Hepatocyte (in vitro differentiated cells): ENCODE measurements around the gene JCHAIN. TPM values are rescaled to one million over a fixed set of nuclear protein-coding genes. Genes with fewer than 3 reads are reported as not detected.

ENCODE experiments used
- DNase-seq: peaks from one replicate; pipeline ENCODE4 v3.0.0-alpha.2; 2016; ENCODE audit warnings: low spot score
- H2AFZ ChIP-seq: fragments of 200-600 bp; sonication (generic); 2 replicates; pipeline ENCODE4 v1.6.0; 2016; ENCODE audit warnings: antibody characterized with exemption, mild to moderate bottlenecking
- H3K27ac ChIP-seq: fragments of 200-600 bp; sonication (generic); 2 replicates; pipeline ENCODE4 v1.5.1; 2016; ENCODE audit warnings: mild to moderate bottlenecking
- H3K27me3 ChIP-seq: fragments of 200-600 bp; sonication (generic); 2 replicates; pipeline ENCODE4 v1.6.1; 2016
- H3K36me3 ChIP-seq: fragments of 200-600 bp; sonication (generic); replicated peaks from 2 replicates; pipeline ENCODE4 v1.5.1; 2016; ENCODE audit warnings: low read depth; ENCODE audit not compliant: insufficient read depth
- H3K4me1 ChIP-seq: fragments of 200-600 bp; sonication (generic); 2 replicates; pipeline ENCODE4 v1.5.1; 2016; ENCODE audit warnings: mild to moderate bottlenecking, moderate library complexity; ENCODE audit not compliant: insufficient read depth
- H3K4me2 ChIP-seq: fragments of 200-600 bp; sonication (generic); 2 replicates; pipeline ENCODE4 v1.6.0; 2016
- H3K4me3 ChIP-seq: fragments of 200-600 bp; sonication (generic); 2 replicates; pipeline ENCODE4 v1.5.1; 2016; ENCODE audit warnings: mild to moderate bottlenecking
- H3K79me2 ChIP-seq: fragments of 200-600 bp; sonication (generic); 2 replicates; pipeline ENCODE4 v1.6.0; 2017; ENCODE audit warnings: mild to moderate bottlenecking
- H3K9me2 ChIP-seq: fragments of 200-600 bp; sonication (generic); replicated peaks from 2 replicates; pipeline ENCODE4 v1.6.0; 2017; ENCODE audit warnings: mild to moderate bottlenecking; ENCODE audit not compliant: insufficient read depth
- H3K9me3 ChIP-seq: fragments of 200-600 bp; sonication (generic); 2 replicates; pipeline ENCODE4 v1.5.1; 2016; ENCODE audit warnings: low read depth, mild to moderate bottlenecking
- H4K20me1 ChIP-seq: fragments of 200-600 bp; sonication (generic); 2 replicates; pipeline ENCODE4 v1.6.0; 2016; ENCODE audit warnings: mild to moderate bottlenecking; ENCODE audit not compliant: insufficient read depth, poor library complexity, severe bottlenecking
- CTCF ChIP-seq: fragments of 200-600 bp; sonication (generic); IDR thresholded peaks from 2 replicates; pipeline ENCODE4 v1.5.1; 2016; ENCODE audit warnings: antibody characterized with exemption, mild to moderate bottlenecking; ENCODE audit not compliant: poor library complexity
- EZH2 ChIP-seq: fragments of 200-600 bp; sonication (generic); IDR thresholded peaks from 2 replicates; pipeline ENCODE4 v1.6.1; 2016; ENCODE audit warnings: antibody characterized with exemption, mild to moderate bottlenecking, borderline replicate concordance
- EZH2phosphoT487 ChIP-seq: fragments of 200-600 bp; sonication (generic); IDR thresholded peaks from one replicate; pipeline ENCODE4 v1.6.1; 2018; ENCODE audit warnings: antibody characterized with exemption, mild to moderate bottlenecking, low read depth, moderate library complexity; ENCODE audit not compliant: unreplicated experiment, severe bottlenecking
- WGBS: methylation state at CpG from one replicate; pipeline ENCODE4 v1.1.6; 2016; ENCODE audit warnings: low lambda C conversion rate; ENCODE audit errors: missing lambda C conversion rate; 5-methylcytosine and 5-hydroxymethylcytosine counted together
- polyA plus RNA-seq: library from polyadenylated mRNA; unstranded; fragments of >200 nt; fragmentation: Nextera tagmentation; extraction: Ambion mirVana; gene quantifications from 2 replicates; pipeline ENCODE4 v1.2.1, GENCODE V29; 2016
- total RNA-seq: library from RNA; depleted of rRNA; stranded (reverse); fragments of >200 nt; gene quantifications from 2 replicates; pipeline ENCODE4 v1.2.3, GENCODE V29; 2014

JCHAIN gene
- total and polyA plus RNA-seq, 2 experiments from 2014 or later = not detected

- peaks cover 50% of the 10 kb centered on the region for H3K79me2 ChIP-seq
- peak overlapping the region; percentile 66 for H2AFZ ChIP-seq
- H3K4me3 ChIP-seq = peak overlapping the region; percentile 49
Measured at GRCh38 chr4:70706516-70706915, 40.2 kb upstream of the JCHAIN start.

GRCh38 chr4:70706044-70706461, 39.7 kb upstream of the JCHAIN start:
- Histone ChIP-seq H3K4me1 (peaks cover 11% of the 10 kb centered on the region), H3K9me2 (no peaks in the 10 kb centered on the region), H3K9me3 (no peaks in the 10 kb centered on the region), H3K27me3 (no peaks in the 10 kb centered on the region), H3K27ac (peak overlapping the region; percentile 94), H3K79me2 (peaks cover 46% of the 10 kb centered on the region), H4K20me1 (no peaks in the 10 kb centered on the region), H2AFZ (peak overlapping the region; percentile 66), H3K36me3 (no peaks in the 10 kb centered on the region), H3K4me2 (peak overlapping the region; percentile 87), H3K4me3 (peak overlapping the region; percentile 49)
- WGBS = 8% methylated on average over 7 of the region's 7 CpGs
- no peak for TF ChIP-seq EZH2
- no peak for TF ChIP-seq EZH2phosphoT487
- TF ChIP-seq CTCF = no peak
- DNase-seq = no peak

More at GRCh38 chr4:70706516-70706915, 40.2 kb upstream of the JCHAIN start:
- no peaks in the 10 kb centered on the region for H3K27me3 ChIP-seq
- H3K9me2 ChIP-seq = no peaks in the 10 kb centered on the region
- no peaks in the 10 kb centered on the region for H3K9me3 ChIP-seq
- H3K4me1 ChIP-seq = peaks cover 11% of the 10 kb centered on the region
- no peaks in the 10 kb centered on the region for H3K36me3 ChIP-seq
- no peaks in the 10 kb centered on the region for H4K20me1 ChIP-seq
- WGBS = 61% methylated on average over 1 of the region's 1 CpG
- peak overlapping the region; percentile 94 for H3K27ac ChIP-seq
- TF ChIP-seq CTCF (no peak), EZH2phosphoT487 (no peak), EZH2 (no peak)
- DNase-seq = no peak
- peak overlapping the region; percentile 87 for H3K4me2 ChIP-seq

- no peak for TF ChIP-seq CTCF
- TF ChIP-seq EZH2phosphoT487 = no peak
- no peak for TF ChIP-seq EZH2
- no peaks in the 10 kb centered on the region for H3K27me3 ChIP-seq
- DNase-seq = peak; percentile 84
- peak overlapping the region; percentile 66 for H2AFZ ChIP-seq
- H3K36me3 ChIP-seq = no peaks in the 10 kb centered on the region
- H3K9me2 ChIP-seq = no peaks in the 10 kb centered on the region
- H3K79me2 ChIP-seq = peaks cover 41% of the 10 kb centered on the region
- peak overlapping the region; percentile 87 for H3K4me2 ChIP-seq
- peak overlapping the region; percentile 49 for H3K4me3 ChIP-seq
- no peaks in the 10 kb centered on the region for H4K20me1 ChIP-seq
- under 1% methylated on average over 56 of the region's 86 CpGs for WGBS
- H3K27ac ChIP-seq = peak overlapping the region; percentile 94
- peaks cover 11% of the 10 kb centered on the region for H3K4me1 ChIP-seq
- no peaks in the 10 kb centered on the region for H3K9me3 ChIP-seq
Measured at GRCh38 chr4:70705183-70706043, 39.1 kb upstream of the JCHAIN start.
